SK-N-SH treated with all-trans-retinoic acid at 6 μM for 48 hours (cell line): ENCODE results near the gene STMN3.

ENCODE experiments used
- ARNTL ChIP-seq: fragments of 450-650 bp; formaldehyde crosslinking; IDR thresholded peaks from 2 replicates; pipeline ENCODE4 v1.5.0; 2020; ENCODE audit warnings: low read depth, mild to moderate bottlenecking, moderate library complexity, borderline replicate concordance
- BACH2 ChIP-seq: fragments of 250-450 bp; sonication (Bioruptor Pico); IDR thresholded peaks from 2 replicates; pipeline ENCODE4 v1.9.0; 2021; ENCODE audit warnings: mild to moderate bottlenecking, borderline replicate concordance
- CSDC2 ChIP-seq: fragments of 250-450 bp; sonication (Bioruptor Pico); IDR thresholded peaks from 2 replicates; pipeline ENCODE4 v1.5.0; 2020; ENCODE audit warnings: mild to moderate bottlenecking, moderate library complexity
- GLIS3 ChIP-seq: fragments of 250-450 bp; sonication (Bioruptor Pico); IDR thresholded peaks from 2 replicates; pipeline ENCODE4 v1.5.0; 2020; ENCODE audit warnings: mild to moderate bottlenecking, moderate library complexity
- ISL1 ChIP-seq: fragments of 250-450 bp; sonication (Bioruptor Pico); IDR thresholded peaks from 2 replicates; pipeline ENCODE4 v2.1.2; 2022; ENCODE audit warnings: mild to moderate bottlenecking, moderate library complexity
- OSR1 ChIP-seq: fragments of 250-450 bp; sonication (Bioruptor Pico); IDR thresholded peaks from 2 replicates; pipeline ENCODE4 v1.8.0; 2022; ENCODE audit warnings: moderate library complexity, mild to moderate bottlenecking, inconsistent platforms
- PPARA ChIP-seq: fragments of 250-450 bp; sonication (Bioruptor Pico); IDR thresholded peaks from 2 replicates; pipeline ENCODE4 v1.5.0; 2020; ENCODE audit warnings: mild to moderate bottlenecking, borderline replicate concordance
- TSHZ2 ChIP-seq: fragments of 250-450 bp; sonication (Bioruptor Pico); IDR thresholded peaks from 2 replicates; pipeline ENCODE4 v1.5.0; 2020; ENCODE audit warnings: mild to moderate bottlenecking, moderate library complexity
- ZC3H10 ChIP-seq: fragments of 250-450 bp; sonication (Bioruptor Pico); IDR thresholded peaks from 2 replicates; pipeline ENCODE4 v1.5.1; 2021; ENCODE audit warnings: mild to moderate bottlenecking, moderate library complexity
- ZFP3 ChIP-seq: fragments of 250-450 bp; sonication (Bioruptor Pico); IDR thresholded peaks from 2 replicates; pipeline ENCODE4 v1.5.0; 2020; ENCODE audit warnings: mild to moderate bottlenecking, moderate library complexity
- ZFP30 ChIP-seq: fragments of 450-650 bp; formaldehyde crosslinking; IDR thresholded peaks from 2 replicates; pipeline ENCODE4 v1.5.0; 2022; ENCODE audit warnings: mild to moderate bottlenecking, moderate library complexity
- ZNF70 ChIP-seq: fragments of 450-650 bp; formaldehyde crosslinking; IDR thresholded peaks from 2 replicates; pipeline ENCODE4 v1.5.0; 2020; ENCODE audit warnings: mild to moderate bottlenecking, moderate library complexity

- TF ChIP-seq TSHZ2 (CRISPR knock-in tag) (no peak), ISL1 (CRISPR knock-in tag) (no peak), ZC3H10 (CRISPR knock-in tag) (no peak), ZFP3 (no peak), CSDC2 (CRISPR knock-in tag) (no peak), BACH2 (no peak), ZFP30 (CRISPR knock-in tag) (no peak), ARNTL (no peak), PPARA (CRISPR knock-in tag) (no peak), OSR1 (CRISPR knock-in tag) (no peak), GLIS3 (CRISPR knock-in tag) (no peak), ZNF70 (CRISPR knock-in tag) (no peak)
These were observed 44.8 kb upstream of the STMN3 start for GRCh38 chr20:63697868-63698545.
